ENCODE data around the gene MRPL55.

Gene MRPL55

DNA sequence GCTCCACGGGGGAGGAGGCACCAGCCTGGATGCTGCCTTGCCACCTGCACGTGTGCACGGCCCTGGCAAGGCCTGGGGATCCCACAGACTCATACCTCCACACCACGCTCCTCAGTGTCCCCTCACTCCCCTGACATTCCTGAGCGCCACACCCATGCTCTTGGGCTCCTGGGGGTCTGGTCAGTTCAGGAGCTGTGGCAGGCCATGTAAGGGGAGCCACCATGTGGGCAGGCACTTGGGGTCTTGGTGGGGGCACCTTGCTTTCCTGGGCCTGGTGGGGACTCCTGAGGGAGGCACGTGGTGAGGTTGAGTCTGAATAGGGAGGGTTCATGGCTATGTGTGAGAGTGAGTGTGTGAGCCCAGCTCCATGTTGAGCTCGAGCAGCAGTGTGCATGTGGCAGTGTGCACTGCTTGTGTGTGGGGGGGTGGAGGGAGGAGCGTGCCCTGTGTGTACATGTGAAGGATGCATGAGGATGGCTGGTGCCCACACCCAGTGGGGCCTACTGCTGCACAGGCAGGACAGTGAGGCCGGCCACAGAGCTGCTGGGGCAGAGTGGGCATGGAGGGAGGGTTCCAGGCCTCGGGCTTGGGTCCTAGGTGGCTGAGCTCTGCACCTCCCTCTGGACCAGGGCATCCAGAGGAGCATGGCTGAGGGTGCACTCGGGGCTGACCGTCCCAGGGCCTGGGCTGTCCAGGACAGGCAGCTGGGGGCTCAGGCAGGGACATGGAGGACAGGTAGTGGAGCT is 42.3 kb upstream of the MRPL55 start:
- peaks cover 39% of the 10 kb centered on the region for H3K36me3 ChIP-seq
- H3K4me1 ChIP-seq (ENCODE audit: control insufficient read depth in 1 of 2, insufficient read depth in 1 of 2, low read depth in 1 of 2, low read length in 1 of 2): no peaks in the 10 kb centered on the region
- TF ChIP-seq, protein P1, sequence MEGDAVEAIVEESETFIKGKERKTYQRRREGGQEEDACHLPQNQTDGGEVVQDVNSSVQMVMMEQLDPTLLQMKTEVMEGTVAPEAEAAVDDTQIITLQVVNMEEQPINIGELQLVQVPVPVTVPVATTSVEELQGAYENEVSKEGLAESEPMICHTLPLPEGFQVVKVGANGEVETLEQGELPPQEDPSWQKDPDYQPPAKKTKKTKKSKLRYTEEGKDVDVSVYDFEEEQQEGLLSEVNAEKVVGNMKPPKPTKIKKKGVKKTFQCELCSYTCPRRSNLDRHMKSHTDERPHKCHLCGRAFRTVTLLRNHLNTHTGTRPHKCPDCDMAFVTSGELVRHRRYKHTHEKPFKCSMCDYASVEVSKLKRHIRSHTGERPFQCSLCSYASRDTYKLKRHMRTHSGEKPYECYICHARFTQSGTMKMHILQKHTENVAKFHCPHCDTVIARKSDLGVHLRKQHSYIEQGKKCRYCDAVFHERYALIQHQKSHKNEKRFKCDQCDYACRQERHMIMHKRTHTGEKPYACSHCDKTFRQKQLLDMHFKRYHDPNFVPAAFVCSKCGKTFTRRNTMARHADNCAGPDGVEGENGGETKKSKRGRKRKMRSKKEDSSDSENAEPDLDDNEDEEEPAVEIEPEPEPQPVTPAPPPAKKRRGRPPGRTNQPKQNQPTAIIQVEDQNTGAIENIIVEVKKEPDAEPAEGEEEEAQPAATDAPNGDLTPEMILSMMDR (IDR thresholded peaks at IDR 0.05): no peak
- H3K27ac ChIP-seq: no peak overlapping the region
- H3K9me3 ChIP-seq: no peaks in the 10 kb centered on the region
- H3K4me3 ChIP-seq (ENCODE audit: low read depth in 1 of 2, low read length in 1 of 2): no peak overlapping the region
- H3K27me3 ChIP-seq: peaks cover 1% of the 10 kb centered on the region

DNA sequence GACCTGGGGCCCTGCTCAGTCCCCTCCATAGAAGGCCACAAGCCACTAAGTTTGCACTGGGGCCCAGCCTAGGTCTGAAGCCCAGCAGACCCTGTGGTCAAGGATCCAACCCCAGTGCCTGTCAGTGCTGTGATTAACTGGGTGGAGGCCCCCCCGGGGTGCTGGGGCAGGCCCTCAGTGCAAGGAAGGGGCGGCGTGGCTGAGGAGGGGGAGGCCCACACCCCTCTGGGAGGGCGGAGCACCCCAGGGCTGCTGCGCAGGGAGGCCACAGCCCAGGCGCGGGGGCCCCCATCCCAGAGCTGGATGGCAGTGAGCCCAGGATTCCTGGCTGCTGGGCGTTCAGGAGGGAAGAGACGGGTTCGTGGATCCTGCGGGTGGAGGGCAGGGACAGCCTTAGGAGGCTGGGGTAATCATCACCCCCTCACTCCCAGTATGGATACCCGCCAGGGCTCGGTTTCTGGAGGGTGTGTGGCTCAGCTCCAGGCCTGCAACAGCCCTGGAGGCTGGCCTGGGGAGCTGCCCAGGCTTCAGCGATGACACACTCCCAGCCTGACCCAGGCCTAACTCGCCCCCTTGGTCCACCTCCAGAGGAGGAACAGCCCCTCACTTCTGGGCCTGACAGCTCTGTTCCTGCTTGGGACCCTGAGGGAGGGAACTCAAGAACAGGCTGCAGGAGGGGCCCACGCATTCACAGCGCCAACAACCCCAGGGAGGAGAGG is 41.5 kb upstream of the MRPL55 start:
- no peak overlapping the region for H3K27ac ChIP-seq
- no peaks in the 10 kb centered on the region for H3K27me3 ChIP-seq
- no peaks in the 10 kb centered on the region for H3K9me3 ChIP-seq
- peaks cover 46% of the 10 kb centered on the region for H3K36me3 ChIP-seq
- no peak overlapping the region for H3K4me3 ChIP-seq (ENCODE audit: low read depth in 1 of 2, low read length in 1 of 2)
- H3K4me1 ChIP-seq (ENCODE audit: control insufficient read depth in 1 of 2, insufficient read depth in 1 of 2, low read depth in 1 of 2, low read length in 1 of 2): no peaks in the 10 kb centered on the region
- TF ChIP-seq, protein P1 (IDR thresholded peaks at IDR 0.05): no peak

DNA sequence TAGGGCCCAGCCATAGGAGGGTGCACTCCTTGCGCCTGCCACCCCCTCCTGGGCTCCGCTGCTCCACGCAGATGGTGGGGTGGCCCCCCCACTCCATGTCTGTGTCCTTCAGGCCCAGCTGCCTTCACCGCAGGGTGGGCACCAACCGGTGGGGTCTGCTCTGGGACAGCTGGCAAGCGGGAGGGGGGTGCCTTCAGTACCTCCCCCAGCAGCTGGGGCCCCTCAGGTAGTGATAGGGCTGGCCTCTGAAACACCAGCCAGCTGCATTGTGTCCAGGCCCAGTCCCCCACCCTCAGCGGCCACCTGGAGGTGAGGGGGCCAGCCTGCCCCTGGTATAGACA is 41.0 kb upstream of the MRPL55 start:
- Histone ChIP-seq H3K4me3 (ENCODE audit: low read depth in 1 of 2, low read length in 1 of 2) (no peak overlapping the region), H3K9me3 (no peaks in the 10 kb centered on the region), H3K4me1 (ENCODE audit: control insufficient read depth in 1 of 2, insufficient read depth in 1 of 2, low read depth in 1 of 2, low read length in 1 of 2) (no peaks in the 10 kb centered on the region), H3K27ac (no peak overlapping the region), H3K27me3 (no peaks in the 10 kb centered on the region), H3K36me3 (peaks cover 51% of the 10 kb centered on the region)
- TF ChIP-seq, protein P1 (IDR thresholded peaks at IDR 0.05): no peak

DNA sequence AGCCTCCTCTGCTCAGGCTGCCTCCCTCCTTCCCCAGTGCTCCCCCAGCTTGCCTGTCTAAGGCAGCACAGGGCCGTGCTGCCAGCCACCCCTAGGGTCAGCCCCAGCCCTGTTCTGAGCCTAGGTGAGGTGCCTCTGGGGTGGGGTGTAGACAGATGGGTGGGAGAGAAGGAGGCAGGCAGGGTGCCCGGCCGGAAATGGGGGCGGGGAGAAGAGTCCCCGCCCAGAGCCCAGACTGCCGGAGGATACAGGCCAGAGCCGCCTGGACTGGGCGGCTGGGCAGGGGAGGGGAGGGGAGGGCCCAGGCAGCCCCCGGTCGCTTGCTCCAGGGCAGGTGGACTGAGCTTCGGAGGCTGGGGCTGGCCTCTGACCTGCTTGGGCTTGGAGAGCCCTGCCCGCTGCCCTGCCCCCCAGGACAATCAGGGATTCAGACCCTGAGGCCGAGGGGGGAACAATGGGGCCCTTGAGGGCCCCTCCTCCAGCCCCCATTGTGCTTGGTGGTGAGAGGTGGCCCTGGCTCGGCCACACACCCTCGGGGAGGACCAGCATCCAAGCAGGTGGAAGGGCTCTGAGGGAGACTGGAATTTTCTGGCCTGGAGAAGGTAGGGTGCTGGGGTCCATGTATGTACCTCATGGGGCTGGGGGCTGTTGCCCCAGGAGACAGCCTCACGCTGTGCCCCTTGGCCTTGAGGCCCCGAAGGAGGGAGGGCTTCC is 40.5 kb upstream of the MRPL55 start, which contains the start of gene GJC2:
TSS of gene GJC2 (plus strand) at position 525 of the 714 bp plus-strand sequence. CDS start 7,829 bp downstream, outside the sequence.
- no peaks in the 10 kb centered on the region for H3K27me3 ChIP-seq
- no peaks in the 10 kb centered on the region for H3K4me1 ChIP-seq (ENCODE audit: control insufficient read depth in 1 of 2, insufficient read depth in 1 of 2, low read depth in 1 of 2, low read length in 1 of 2)
- H3K9me3 ChIP-seq: no peaks in the 10 kb centered on the region
- no peak within 1 kb of the TSS for H3K27ac ChIP-seq
- H3K36me3 ChIP-seq: peaks cover 52% of the 10 kb centered on the region
- no peak within 1 kb of the TSS for H3K4me3 ChIP-seq (ENCODE audit: low read depth in 1 of 2, low read length in 1 of 2)
- TF ChIP-seq, protein P1 (IDR thresholded peaks at IDR 0.05): no peak

DNA sequence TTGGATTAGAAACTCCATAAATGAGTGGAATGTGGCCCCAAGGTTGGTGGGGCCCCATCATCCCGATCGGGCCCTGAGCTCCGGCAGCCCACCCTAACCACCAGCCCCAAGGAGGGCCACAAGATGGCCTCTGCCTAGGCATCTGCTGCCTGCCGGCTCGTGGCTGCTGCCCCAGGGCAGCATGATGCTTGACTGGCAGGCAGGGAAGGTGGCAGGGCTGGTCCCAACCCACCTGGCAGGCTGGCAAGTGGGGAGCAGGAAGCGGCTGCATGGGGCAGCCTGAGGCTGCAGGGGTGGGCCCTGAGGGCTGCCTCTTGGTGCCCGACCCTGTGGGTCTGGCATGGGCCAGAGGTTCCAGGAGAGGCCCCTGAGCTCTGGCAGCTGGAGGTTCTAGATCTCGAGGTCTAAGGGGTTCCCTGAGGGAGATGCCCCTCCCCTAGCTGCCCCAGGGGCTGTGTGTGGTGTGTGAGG is 39.9 kb upstream of the MRPL55 start:
- TF ChIP-seq, protein P1 (IDR thresholded peaks at IDR 0.05): no peak
- Histone ChIP-seq H3K4me3 (ENCODE audit: low read depth in 1 of 2, low read length in 1 of 2) (no peak overlapping the region), H3K9me3 (no peaks in the 10 kb centered on the region), H3K4me1 (ENCODE audit: control insufficient read depth in 1 of 2, insufficient read depth in 1 of 2, low read depth in 1 of 2, low read length in 1 of 2) (no peaks in the 10 kb centered on the region), H3K36me3 (peaks cover 52% of the 10 kb centered on the region), H3K27ac (no peak overlapping the region), H3K27me3 (no peaks in the 10 kb centered on the region)

All from neutrophil (primary cell).